Suppressor macrophage treated with lipopolysaccharide for 1 hour (primary cell): ENCODE results near the gene ECT2.
A peak's percentile ranks its signal among the peaks of the same experiment; 100 is the strongest.

Experiments
- DNase-seq, 3 donors: peaks; one replicate each; pipeline ENCODE4 v3.0.0-alpha.2; 2020 to 2022

Gene ECT2

GRCh38 chr3:172739462-172739861 lies 11.1 kb upstream of the ECT2 start:
- no peak for DNase-seq

GRCh38 chr3:172746475-172746874 lies 4.1 kb upstream of the ECT2 start:
- no peak for DNase-seq

- no peak for DNase-seq
Observed at GRCh38 chr3:172749230-172749965, 1.1 kb upstream of the ECT2 start.

DNA sequence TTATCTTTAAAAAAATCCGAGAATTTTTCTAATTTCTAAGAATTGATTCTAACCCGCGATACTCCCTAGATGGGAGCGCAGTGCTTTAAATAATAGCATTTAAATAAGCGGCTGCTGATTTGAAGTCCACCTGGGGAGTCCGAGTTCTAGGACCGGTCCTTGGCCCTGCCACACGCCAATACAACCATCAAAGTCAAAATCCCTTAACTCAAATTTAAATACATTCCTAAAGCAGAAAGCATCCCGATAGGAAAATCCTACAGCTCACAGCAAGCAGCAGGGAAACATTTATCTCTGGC lies 508 bp upstream of the ECT2 start:
- DNase-seq = no peak

DNA sequence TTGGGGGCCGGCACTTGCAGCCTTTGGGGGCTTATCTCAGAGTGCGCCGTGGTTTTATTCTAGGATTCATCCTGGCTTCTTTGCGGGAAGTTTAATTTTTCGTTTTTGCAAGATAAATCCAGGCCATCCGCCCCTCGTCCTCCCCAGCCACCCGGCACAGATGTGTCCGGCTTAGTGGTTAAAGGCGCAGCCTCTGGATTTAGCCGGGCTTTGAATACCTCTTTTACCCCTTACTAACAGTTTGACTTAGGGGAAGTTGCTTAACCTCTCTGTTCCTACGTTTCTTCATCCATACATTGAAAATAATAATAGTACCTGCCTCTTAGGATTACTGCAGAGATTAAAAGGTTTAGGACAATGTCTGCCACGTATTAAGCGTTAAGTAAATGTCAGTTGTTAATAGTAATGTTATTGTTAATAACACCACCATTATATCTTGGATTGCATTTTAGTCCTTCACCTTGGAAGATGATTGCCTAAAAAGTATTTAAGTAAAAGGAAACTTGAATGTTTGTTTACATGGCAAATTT lies 714 bp downstream of the ECT2 start:
- DNase-seq = peak; percentile 33 to 47 (median 36)

DNA sequence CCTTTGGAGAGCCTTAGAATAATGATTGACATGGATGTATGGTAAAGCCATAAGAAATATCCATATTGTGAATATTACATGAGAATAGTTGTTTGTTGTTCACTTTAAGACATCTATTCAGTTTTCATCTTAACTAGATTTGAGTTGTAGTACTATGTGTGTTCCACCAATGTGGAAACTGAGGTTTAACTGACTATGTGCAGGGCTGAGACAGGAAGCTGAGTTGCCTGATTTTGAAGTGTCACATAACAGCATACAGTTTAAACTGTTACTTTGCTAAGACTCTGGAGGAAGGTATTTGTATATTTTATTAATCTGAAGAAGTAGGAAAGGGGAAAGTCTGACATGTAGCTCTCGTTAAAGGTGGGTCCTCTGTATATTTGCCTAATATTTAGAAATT lies 2.1 kb downstream of the ECT2 start:
- DNase-seq = no peak

- DNase-seq = no peak
Observed at GRCh38 chr3:172753125-172753524, 2.6 kb downstream of the ECT2 start.

- peak; percentile 37 to 65 (median 59) for DNase-seq
Observed at GRCh38 chr3:172760416-172760815, 9.9 kb downstream of the ECT2 start.

DNA sequence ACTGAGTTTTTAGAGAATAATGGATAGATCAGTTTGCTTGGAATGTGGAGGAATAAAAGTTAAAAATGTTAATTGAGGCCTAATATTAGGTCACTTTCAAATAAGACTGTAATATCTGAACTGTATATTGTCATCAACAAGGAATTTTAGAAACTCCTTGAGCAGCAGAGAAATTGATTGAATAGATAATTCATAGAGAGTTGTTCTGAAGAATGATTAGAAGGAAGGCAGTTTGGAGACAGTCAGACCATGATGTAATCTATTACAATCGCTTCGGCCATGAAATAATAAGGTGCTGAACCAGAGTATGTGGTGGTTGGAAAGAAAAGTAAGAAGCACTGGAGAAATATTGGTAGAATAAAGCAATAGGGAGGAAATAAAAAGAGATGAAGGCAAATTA lies 15.7 kb downstream of the ECT2 start:
- DNase-seq = no peak

GRCh38 chr3:172766718-172767405 lies 16.3 kb downstream of the ECT2 start:
- no peak for DNase-seq

GRCh38 chr3:172770382-172770781 lies 19.9 kb downstream of the ECT2 start:
- DNase-seq = no peak

- DNase-seq = peak in 1 of 3 donors; percentile 18
Observed at GRCh38 chr3:172771672-172772071, 21.1 kb downstream of the ECT2 start.

- no peak for DNase-seq
Observed at GRCh38 chr3:172776049-172776717, 25.7 kb downstream of the ECT2 start.

- DNase-seq = no peak
Observed at GRCh38 chr3:172777901-172778300, 27.4 kb downstream of the ECT2 start.

GRCh38 chr3:172782235-172782634 lies 31.7 kb downstream of the ECT2 start:
- no peak for DNase-seq

- DNase-seq = no peak
Observed at GRCh38 chr3:172786036-172786435, 35.5 kb downstream of the ECT2 start.

DNA sequence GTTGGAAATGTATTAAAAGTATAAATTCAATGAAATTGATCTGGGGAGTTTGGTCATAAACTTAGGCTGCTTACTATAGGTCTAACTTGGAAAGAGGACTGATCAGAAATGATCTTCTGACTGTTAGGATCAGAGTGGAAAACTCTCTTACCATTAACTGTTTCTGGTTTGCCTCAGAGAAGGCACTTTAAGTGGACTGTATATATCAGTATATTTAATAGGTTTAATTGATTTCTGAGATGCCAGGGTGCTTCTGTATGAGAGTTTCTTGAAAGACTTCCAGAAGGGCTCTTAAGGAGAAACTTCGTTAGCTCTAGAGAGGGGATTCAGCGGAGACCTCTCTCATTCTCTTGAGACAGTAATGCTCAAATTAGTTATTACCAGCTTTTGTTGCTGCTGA lies 36.5 kb downstream of the ECT2 start:
- DNase-seq = no peak

DNA sequence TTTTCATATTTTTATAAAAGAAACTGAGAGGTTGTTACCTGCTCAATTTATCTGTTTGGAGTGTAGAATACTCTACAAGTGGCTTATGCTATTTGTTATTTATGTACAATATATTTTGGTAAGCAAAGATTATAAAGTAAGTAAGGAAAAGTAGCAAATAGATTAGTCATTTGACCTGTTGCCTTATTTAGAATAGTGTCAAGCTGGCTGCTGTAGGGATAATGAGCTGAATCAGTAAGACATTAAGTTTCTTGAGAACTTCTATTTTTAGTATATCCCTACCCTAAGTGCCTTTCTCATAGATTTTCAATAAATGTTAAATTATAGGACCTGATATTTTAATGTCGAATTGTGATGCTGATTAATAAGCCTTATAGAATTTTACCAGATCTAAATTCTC lies 37.2 kb downstream of the ECT2 start:
- no peak for DNase-seq

- no peak for DNase-seq
Observed at GRCh38 chr3:172799246-172799645, 48.7 kb downstream of the ECT2 start.

DNA sequence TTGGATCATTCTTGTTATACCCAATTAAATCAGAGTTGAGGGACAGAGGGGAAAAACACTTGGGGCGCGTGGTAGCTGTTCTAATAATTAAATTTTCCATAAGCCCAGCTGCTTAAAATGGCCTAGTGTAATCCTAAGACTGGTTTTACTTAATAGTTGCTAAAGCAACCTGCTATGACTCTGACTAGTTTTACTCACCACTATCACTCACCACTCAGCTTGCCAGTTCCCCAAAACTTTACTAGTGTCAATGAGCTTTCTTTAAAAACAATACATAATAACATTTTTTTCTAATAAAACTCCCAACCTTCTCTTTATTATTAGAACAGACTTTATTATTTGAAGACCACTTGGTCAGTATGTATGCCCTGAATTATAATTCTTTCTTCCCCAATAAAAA lies 49.6 kb downstream of the ECT2 start:
- DNase-seq = peak; percentile 2 to 51 (median 33)

DNA sequence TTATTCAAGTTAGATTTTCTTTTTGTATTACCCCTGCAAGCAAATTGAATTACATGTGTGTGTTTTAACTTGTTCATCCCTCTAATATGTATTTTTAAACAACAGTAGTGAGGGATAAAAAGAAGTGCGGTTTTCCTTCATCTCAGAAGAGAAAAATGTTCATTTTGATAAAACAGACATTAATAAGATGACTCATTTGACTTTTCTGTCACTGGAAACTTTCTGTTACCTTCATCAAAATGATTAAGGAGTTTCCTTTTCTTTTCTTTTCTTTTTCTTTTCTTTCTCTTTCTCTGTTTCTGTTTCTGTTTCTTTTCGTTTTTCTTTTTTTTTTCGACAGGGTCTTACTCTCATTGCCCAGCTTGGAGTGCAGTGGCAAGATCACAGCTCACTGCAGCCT lies 53.0 kb downstream of the ECT2 start:
- no peak for DNase-seq

DNA sequence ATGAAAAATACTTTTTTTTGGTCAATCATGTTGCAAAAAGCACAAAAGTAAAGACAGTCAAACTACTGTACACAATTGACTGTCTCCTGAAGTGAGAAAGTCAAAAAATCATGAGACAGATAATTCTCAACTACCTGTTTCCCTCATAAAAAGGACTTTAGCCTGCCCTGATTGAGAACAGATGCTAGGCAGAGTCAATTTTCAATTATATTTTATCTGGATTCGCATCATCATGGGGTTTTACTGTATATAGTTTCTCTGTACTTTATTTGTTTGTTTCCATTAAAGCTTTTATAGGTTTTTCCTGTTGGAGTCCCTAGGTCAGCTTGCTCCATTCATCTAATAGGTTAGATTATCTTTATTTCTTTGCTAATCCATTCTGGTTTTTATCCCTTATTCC lies 53.8 kb downstream of the ECT2 start:
- DNase-seq = no peak

DNA sequence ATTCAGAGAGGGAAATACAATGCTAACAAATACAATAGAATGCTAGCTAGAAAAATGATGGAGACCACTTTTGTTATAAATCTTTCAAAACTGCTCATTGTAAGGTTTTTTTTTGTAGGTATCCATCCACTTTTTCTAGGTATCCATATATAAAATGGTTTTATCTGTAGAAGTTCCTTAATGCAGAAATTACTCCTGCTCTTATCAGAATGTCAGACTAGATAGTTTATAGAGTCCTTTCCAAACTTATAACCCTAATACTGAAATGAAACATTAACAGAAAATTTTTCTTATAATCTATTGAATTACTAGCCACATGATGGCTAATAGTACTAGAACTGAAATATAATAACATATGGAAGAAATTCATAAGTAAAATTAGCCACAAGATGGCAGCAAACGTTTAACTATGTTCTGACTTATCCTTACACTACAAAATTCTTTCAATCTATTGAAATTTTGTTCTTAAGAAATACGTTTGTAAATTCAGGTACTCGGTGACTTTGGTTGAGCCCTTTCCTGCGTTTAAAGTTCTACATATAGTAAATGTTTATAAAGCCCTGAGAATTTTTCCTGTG lies 58.5 kb downstream of the ECT2 start:
- peak; percentile 62 to 78 (median 71) for DNase-seq

DNA sequence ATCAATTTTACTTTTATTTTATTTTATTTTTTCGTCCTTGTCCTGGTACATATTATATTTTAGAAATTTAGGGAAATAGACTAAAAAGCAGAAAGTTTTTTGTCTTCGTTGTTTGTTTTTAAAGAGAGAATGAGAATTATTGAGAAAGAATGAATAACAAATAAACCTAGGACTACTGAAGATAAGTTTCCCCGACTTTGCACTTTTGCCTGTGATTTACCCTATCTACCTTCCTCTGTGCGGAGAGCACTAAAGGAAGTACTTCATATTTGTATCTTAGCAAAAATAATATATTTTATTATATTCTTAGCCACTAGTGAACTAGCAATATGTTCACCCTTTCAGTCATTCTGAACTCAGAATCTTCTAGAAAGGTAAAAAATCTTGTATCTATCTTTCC lies 60.6 kb downstream of the ECT2 start:
- DNase-seq = no peak
